DMS153 treated with DMSO at 0.1 percent for 48 hours (cell line): Measurements from ENCODE around the gene ABCF2.

ENCODE experiments used
- DNase-seq: peaks from one replicate; lab custom pipeline; 2025; ENCODE audit not compliant: unreplicated experiment; lab: John Stamatoyannopoulos, UW

ABCF2 gene

GRCh38 chr7:151175047-151175792 lies 51.8 kb downstream of the ABCF2 start:
- DNase-seq, result no peak

GRCh38 chr7:151174246-151175046 lies 52.6 kb downstream of the ABCF2 start:
- no peak for DNase-seq

GRCh38 chr7:151173386-151174245 lies 53.4 kb downstream of the ABCF2 start:
- no peak for DNase-seq

GRCh38 chr7:151172273-151173141 lies 54.5 kb downstream of the ABCF2 start:
- DNase-seq, result peak; percentile 69

GRCh38 chr7:151168787-151169162 lies 58.2 kb downstream of the ABCF2 start:
- no peak for DNase-seq

DNA sequence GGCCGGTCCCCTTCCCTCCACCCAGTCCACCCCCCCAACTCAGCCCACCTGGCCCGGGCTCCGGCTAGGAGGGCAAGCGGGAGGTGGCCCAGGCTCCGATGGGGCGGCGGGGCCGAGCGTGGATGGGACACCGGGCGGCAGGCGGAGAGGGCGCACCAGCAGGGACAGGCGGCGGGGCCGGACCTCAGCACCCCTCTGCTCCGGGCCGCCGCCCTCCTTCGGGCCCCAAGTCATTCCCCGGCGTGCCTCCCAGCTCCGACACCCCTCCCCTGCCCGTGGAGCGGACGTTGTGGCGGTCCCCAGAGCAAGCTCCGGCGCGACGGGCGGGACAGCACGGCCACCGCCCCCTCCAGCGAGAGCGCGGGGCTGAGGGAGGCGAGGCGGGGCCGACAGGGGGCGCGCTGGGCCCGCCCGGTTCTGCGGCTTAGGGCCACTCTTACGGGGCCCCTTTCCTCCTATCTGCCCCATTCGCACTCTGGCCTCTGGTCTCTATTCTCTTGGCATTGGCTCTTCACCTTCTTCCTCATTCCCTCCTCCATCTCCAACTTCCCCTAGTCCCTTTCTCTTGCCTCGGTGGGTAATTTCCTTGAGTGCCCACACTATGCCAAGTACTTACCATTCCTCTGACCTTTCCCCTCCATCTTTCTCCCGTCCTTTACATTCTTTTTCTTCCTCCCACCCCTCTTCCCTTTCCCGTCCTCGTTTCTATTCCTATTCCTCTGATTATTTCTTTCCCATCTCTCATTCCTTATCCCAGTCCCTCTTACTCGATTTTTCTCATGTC lies 58.8 kb downstream of the ABCF2 start:
- no peak for DNase-seq

DNA sequence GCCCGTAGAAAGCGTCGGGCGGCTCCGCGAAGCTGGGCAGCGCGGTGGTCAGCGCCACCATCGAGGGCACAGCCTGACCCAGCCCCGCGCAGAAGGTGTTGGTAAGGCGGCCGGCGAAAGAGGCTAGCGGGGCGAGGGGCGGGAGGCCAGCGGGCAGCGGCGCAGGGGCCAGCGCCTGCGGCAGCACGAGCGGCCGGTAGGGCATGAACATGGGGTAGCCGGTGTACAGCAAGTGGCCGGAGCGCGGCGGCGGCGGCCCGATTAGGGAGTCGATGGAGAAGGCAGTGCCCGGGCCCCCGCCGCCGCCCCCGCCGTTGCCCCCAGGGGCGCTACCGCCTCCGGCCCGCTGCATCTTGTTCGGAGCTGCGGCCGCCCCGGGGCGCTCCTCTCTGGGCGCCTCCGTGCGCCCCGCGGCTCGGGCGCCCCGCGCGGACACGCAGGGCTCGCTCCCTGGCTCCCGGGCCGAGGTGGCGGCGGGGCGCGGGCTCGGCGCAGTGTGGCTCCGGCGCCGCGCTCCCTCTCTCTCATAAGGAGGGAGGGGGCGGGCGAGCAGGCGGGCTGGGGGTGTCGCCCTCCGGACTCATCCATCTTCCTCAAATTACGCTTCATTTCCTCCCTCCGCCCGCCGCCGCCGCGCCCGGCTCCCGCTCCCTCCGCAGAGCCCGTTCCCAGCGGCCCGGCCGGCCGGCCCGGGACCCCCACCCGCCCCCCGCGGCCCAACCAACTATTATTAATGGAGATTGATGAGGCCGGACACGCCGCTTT lies 59.6 kb downstream of the ABCF2 start, which contains the start of gene GBX1:
GBX1 (minus strand) TSS at position 498 of the 765 bp plus-strand sequence; CDS start at position 352, 146 bp downstream.
- DNase-seq, result no peak

DNA sequence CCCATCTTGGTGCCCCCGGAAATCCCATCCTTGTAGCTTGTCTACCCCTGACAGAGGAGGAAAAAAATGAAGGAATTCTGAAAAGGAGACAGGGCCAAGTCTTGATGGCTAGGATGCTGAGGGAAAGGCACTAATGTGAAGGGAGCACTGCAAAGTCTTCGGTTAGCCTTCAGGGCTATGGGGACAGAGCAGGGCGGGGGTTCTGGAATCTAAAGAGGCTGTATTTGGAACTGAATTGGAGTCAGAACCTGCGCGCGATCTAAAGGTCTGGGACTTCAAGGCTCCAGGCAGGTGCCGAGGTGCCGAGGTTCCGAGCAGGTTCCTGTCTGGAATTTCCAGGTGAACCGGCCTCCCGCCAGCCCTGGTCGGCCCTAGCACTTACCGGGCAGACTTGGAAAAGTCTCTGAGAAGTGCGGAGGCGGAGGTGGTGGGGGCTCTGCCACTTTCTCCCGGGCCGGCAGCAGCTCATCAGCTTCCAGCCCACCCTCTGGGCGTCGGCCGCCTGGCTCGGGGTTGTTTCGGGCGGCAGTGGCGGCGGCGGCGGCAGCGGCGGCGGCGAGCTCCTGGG lies 60.3 kb downstream of the ABCF2 start:
- DNase-seq, result no peak
